Cardiac muscle cell (in vitro differentiated cells and primary cell): Measurements from ENCODE around the gene HOXD12. TPM values are rescaled to one million over a fixed set of nuclear protein-coding genes. Genes with fewer than 3 reads are reported as not detected.
A peak's percentile ranks its signal among the peaks of the same experiment; 100 is the strongest.

ENCODE experiments used
- DNase-seq, 2 donors: peaks; one replicate each; pipeline versions ENCODE4 v3.0.0 to v3.0.0-alpha.2; 2010 to 2017; ENCODE audit warnings: low read depth in 1 of 2, low spot score in 1 of 2
- H3K27ac ChIP-seq: fragments of 200-600 bp; sonication (generic); 2 replicates; pipeline ENCODE4 v1.5.1; 2016
- H3K27me3 ChIP-seq: fragments of 200-600 bp; sonication (generic); 2 replicates; pipeline ENCODE4 v1.6.0; 2016; ENCODE audit warnings: control low read depth
- H3K36me3 ChIP-seq: fragments of 200-600 bp; sonication (generic); 2 replicates; pipeline ENCODE4 v1.5.1; 2016; ENCODE audit warnings: control low read depth
- H3K4me1 ChIP-seq: fragments of 200-600 bp; sonication (generic); 2 replicates; pipeline ENCODE4 v1.8.1; 2017; ENCODE audit warnings: low read depth, mild to moderate bottlenecking, mixed run types
- H3K4me3 ChIP-seq: fragments of 200-600 bp; sonication (generic); 2 replicates; pipeline ENCODE4 v1.5.1; 2016; ENCODE audit warnings: mild to moderate bottlenecking
- H3K9me3 ChIP-seq: fragments of 200-600 bp; sonication (generic); 2 replicates; pipeline ENCODE4 v1.5.1; 2017; ENCODE audit warnings: low read depth, mild to moderate bottlenecking, control low read depth
- polyA plus RNA-seq: library from polyadenylated mRNA; unstranded; fragments of >200 nt; fragmentation: Nextera tagmentation; extraction: Ambion mirVana; gene quantifications from 2 replicates; pipeline ENCODE4 v1.2.1, GENCODE V29; 2016
- total RNA-seq: library from RNA; depleted of rRNA; stranded (reverse); fragments of >200 nt; gene quantifications from 2 replicates; pipeline ENCODE4 v1.2.3, GENCODE V29; 2016
- TF ChIP-seq, protein P1 (sequence below): IDR thresholded peaks from 2 replicates; pipeline ENCODE4 v1.5.1; 2012; ENCODE audit warnings: low read depth, mild to moderate bottlenecking, low read length

The HOXD12 gene
- total and polyA plus RNA-seq, 2 experiments from 2014 or later = not detected

DNA sequence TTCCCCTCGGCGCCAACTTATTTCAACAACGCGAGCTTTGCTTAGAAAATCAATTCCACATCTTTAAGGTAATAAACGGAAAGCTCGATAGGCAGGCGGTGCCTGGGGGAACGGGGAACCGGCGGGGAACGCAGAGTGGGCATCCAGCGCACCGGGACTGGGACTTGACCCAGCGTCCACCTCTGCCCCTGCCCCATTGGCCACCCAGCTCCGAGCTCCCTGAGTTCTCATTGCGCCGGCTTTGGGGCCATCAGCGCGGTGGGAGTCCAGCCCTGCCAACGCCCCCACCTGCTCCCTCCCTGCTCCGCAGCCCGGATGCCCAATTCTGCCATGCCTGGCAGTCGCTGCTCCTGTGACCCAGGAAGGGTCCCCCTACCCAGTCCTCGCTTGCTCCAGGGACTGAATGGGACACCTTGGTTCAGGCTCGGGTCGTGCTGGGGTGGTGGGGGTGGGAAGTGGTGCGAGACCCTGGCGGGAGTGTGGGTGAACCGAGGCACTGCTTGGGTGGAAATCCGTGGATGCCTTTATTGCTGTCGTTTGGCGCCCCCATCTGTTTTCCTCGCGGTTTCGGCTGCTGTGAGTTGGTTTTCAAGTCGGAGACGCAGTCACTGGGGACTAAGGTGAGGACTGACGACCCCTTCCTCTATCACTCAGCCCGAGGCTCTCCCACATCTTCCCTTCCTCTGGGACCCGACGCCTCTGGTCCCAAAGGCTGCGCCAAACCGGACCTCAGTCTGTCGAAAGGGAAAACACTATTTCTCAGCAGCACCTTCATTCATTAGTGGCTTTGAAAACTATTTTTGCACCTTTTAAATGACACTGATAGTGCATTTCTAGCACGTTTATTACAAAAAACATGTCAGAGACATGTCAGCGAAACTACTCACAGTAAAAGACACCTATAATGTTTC is 13.5 kb upstream of the HOXD12 start:
- Histone ChIP-seq H3K27ac (no peak overlapping the region), H3K4me1 (peaks cover 8% of the 10 kb centered on the region), H3K4me3 (peak overlapping the region; percentile 25), H3K27me3 (peaks cover 100% of the 10 kb centered on the region), H3K36me3 (no peaks in the 10 kb centered on the region), H3K9me3 (no peaks in the 10 kb centered on the region)
- DNase-seq = peak; percentile 34 to 78
- TF ChIP-seq, protein P1, sequence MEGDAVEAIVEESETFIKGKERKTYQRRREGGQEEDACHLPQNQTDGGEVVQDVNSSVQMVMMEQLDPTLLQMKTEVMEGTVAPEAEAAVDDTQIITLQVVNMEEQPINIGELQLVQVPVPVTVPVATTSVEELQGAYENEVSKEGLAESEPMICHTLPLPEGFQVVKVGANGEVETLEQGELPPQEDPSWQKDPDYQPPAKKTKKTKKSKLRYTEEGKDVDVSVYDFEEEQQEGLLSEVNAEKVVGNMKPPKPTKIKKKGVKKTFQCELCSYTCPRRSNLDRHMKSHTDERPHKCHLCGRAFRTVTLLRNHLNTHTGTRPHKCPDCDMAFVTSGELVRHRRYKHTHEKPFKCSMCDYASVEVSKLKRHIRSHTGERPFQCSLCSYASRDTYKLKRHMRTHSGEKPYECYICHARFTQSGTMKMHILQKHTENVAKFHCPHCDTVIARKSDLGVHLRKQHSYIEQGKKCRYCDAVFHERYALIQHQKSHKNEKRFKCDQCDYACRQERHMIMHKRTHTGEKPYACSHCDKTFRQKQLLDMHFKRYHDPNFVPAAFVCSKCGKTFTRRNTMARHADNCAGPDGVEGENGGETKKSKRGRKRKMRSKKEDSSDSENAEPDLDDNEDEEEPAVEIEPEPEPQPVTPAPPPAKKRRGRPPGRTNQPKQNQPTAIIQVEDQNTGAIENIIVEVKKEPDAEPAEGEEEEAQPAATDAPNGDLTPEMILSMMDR = peak; percentile 47

DNA sequence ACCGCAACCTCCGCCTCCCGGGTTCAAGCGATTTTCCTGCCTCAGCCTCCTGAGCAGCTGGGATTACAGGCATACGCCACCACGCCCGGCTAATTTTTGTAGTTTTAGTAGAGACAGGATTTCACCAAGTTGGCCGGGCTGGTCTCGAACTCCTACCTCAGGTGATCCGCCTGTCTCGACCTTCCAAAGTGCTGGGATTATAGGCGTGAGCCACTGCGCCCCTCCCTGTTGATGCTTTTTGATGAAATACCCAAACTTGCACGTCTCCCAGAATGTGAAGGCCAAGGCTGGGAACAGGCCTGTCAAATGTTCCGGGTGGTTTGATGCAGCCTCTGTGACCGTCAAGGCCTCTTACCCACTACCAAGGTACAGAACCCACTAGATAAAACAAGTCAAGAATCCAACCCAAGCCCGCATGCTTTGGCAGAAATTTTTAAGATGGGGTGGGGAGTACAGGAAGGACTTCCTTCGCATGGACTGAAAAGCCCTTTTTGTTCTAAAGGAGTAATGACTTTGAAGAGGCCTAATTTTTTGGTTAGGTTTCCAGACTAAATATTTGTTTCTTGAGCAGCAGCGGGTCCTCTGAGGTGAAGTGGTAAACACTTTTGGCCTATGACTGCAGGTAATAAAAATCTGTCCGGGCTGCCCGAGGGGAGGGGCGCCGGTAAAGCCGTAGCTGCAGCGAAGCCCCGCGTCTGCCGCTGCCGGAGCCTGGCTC is 12.1 kb upstream of the HOXD12 start:
- peak overlapping the region; percentile 32 for H3K4me3 ChIP-seq
- no peak overlapping the region for H3K27ac ChIP-seq
- H3K27me3 ChIP-seq = peaks cover 100% of the 10 kb centered on the region
- H3K36me3 ChIP-seq = no peaks in the 10 kb centered on the region
- peaks cover 8% of the 10 kb centered on the region for H3K4me1 ChIP-seq
- no peak for DNase-seq
- TF ChIP-seq, protein P1 = no peak
- H3K9me3 ChIP-seq = no peaks in the 10 kb centered on the region

DNA sequence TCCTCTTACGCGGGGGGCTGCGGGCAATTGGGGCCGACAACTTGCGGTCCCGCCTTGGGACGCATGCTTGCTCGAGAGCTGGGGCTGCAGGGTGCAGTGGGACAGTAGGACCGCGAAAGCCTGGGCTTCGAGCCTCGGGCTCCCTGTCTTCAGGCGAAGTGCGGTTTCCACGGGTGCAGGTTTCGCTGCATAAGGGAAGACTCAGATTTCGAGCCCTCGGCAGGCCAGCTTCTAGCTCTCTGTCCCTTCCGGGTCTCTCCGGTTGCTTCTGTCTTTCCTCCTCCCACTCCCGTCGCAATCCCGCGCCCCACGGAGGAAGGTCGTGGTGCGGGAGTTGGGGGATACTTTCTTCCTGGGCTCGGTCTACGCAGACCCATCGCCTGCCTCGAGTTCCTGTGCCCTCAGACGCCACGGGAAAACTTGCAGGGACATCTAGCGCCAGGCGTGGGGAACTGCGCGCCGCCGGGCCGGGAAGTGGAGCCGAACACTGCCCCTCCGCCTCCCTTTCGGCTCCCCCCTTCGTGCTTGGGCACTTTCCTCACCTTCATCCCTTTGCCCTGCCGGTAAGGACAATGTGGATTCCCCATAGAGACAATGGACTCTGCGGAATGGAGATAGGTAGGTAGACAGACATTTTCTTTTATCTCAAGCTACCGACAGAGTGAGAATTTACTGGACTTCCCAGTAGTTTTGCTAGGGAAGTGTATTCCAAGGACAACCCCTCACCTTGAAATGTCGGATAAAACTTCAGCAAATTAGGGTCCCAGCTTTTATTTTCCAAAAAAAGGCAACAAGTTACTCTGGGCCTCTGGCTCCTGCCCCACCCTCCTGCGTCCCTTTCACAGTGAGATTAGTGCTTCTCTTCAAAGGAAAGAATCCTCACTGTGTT is 11.3 kb upstream of the HOXD12 start:
- peak overlapping the region; percentile 32 for H3K4me3 ChIP-seq
- no peaks in the 10 kb centered on the region for H3K36me3 ChIP-seq
- TF ChIP-seq, protein P1 = peak; percentile 77
- DNase-seq = peak; percentile 48 to 77
- peaks cover 100% of the 10 kb centered on the region for H3K27me3 ChIP-seq
- H3K9me3 ChIP-seq = no peaks in the 10 kb centered on the region
- peaks cover 8% of the 10 kb centered on the region for H3K4me1 ChIP-seq
- no peak overlapping the region for H3K27ac ChIP-seq

DNA sequence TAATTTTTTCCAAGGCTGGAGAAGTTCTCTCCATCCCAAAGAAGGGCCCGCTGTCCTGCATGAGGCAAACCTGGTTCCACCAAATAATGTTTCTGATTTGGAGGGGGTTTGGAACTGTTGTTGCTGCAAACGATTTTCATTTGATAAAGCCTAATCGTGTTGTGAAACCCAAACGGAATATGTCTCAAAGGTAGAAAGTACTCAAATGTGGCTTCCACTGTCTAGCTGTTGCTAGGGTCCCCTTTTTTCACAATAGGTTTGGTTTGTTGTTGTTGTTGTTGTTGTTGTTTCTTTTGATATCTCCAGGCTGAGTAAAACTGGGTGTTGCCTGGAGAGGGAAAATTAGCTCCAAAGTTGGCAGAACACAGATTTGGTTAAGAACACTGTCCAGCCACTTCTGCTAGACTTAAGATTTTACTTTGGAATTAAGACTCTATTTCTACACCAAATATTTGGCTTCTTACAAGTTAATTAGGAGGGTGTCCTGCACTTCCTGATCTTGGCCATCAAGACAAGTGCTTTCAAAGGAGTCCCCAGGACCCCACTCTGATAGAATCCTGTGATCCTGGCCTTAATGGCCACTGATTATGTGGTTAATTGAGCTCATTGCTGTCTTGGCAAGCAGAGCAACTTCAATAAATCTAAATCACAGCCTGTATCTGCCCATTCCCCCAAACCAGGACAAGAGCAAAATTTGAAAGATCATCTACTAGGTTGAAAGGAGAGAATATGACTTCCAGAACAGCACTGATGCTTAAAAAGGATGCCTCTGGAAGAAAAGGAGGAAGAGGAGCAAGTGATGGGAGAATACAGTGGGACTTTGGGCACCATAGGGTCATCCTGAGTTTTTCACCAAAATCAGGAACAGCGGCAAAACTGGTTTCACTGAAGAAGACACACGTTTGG is 10.4 kb upstream of the HOXD12 start:
- TF ChIP-seq, protein P1 = no peak
- DNase-seq = no peak
- H3K4me3 ChIP-seq = no peak overlapping the region

More for the DNA sequence above, 10.4 kb upstream of the HOXD12 start:
- Histone ChIP-seq H3K4me1 (peaks cover 8% of the 10 kb centered on the region), H3K36me3 (no peaks in the 10 kb centered on the region), H3K9me3 (no peaks in the 10 kb centered on the region), H3K27me3 (peaks cover 100% of the 10 kb centered on the region), H3K27ac (no peak overlapping the region)
